H9 (cell line): ENCODE results near the gene ALDH1L1. TPM values are rescaled to one million over a fixed set of nuclear protein-coding genes. Genes with fewer than 3 reads are reported as not detected.
A peak's percentile ranks its signal among the peaks of the same experiment; 100 is the strongest.

ENCODE experiments used
- DNase-seq: peaks from one replicate; pipeline ENCODE4 v3.0.0-alpha.2; 2017
- H2AFZ ChIP-seq: one replicate; pipeline ENCODE4 v1.6.1; 2013; ENCODE audit warnings: mild to moderate bottlenecking, low read length, control low read depth, moderate library complexity
- H2AK5ac ChIP-seq: 2 replicates; pipeline ENCODE4 v1.6.1; 2013; ENCODE audit warnings: low read length, control low read depth, mixed read lengths; ENCODE audit not compliant: insufficient read length
- H2BK120ac ChIP-seq: one replicate; pipeline ENCODE4 v1.6.1; 2013; ENCODE audit warnings: low read depth, mild to moderate bottlenecking, low read length, control low read depth, inconsistent platforms; ENCODE audit not compliant: poor library complexity, severe bottlenecking
- H2BK12ac ChIP-seq: 2 replicates; pipeline ENCODE4 v1.6.1; 2013; ENCODE audit warnings: low read length, control low read depth, mixed read lengths, low read depth; ENCODE audit not compliant: insufficient read length
- H2BK15ac ChIP-seq: 2 replicates; pipeline ENCODE4 v1.6.1; 2013; ENCODE audit warnings: low read depth, low read length, control low read depth
- H2BK20ac ChIP-seq: one replicate; pipeline ENCODE4 v1.6.1; 2013; ENCODE audit warnings: low read depth, mild to moderate bottlenecking, low read length, control low read depth, inconsistent platforms; ENCODE audit not compliant: poor library complexity, severe bottlenecking
- H2BK5ac ChIP-seq: 2 replicates; pipeline ENCODE4 v1.6.1; 2013; ENCODE audit warnings: low read length, control low read depth, mixed read lengths; ENCODE audit not compliant: insufficient read length
- H3K14ac ChIP-seq: 2 replicates; pipeline ENCODE4 v1.6.1; 2013; ENCODE audit warnings: low read length, control low read depth; ENCODE audit not compliant: insufficient read depth
- H3K18ac ChIP-seq: 2 replicates; pipeline ENCODE4 v1.6.1; 2013; ENCODE audit warnings: low read depth, mild to moderate bottlenecking, mixed read lengths, low read length, control low read depth; ENCODE audit not compliant: insufficient read length
- H3K23ac ChIP-seq: 2 replicates; pipeline ENCODE4 v1.6.1; 2013; ENCODE audit warnings: low read length, control low read depth, mixed read lengths, low read depth; ENCODE audit not compliant: insufficient read length
- H3K23me2 ChIP-seq: 2 replicates; pipeline ENCODE4 v1.6.1; 2013; ENCODE audit warnings: low read depth, mild to moderate bottlenecking, mixed read lengths, low read length, control low read depth; ENCODE audit not compliant: insufficient read length, poor library complexity, severe bottlenecking
- H3K27ac ChIP-seq: 2 replicates; pipeline ENCODE4 v1.5.1; 2013; ENCODE audit warnings: low read length, control low read depth, mixed read lengths, low read depth; ENCODE audit not compliant: insufficient read length
- H3K27me3 ChIP-seq: 2 replicates; pipeline ENCODE4 v1.6.1; 2013; ENCODE audit warnings: low read length, control low read depth, inconsistent platforms; ENCODE audit not compliant: insufficient read depth
- H3K4ac ChIP-seq: 2 replicates; pipeline ENCODE4 v1.6.1; 2013; ENCODE audit warnings: low read depth, mild to moderate bottlenecking, control low read depth, inconsistent platforms, low read length, moderate library complexity
- H3K4me1 ChIP-seq: 2 replicates; pipeline ENCODE4 v1.6.1; 2013; ENCODE audit warnings: low read length, control low read depth, inconsistent platforms; ENCODE audit not compliant: insufficient read depth
- H3K4me2 ChIP-seq: 2 replicates; pipeline ENCODE4 v1.6.1; 2013; ENCODE audit warnings: low read length, control low read depth, mixed read lengths; ENCODE audit not compliant: insufficient read length, insufficient read depth
- H3K56ac ChIP-seq: 2 replicates; pipeline ENCODE4 v1.6.1; 2013; ENCODE audit warnings: low read depth, mild to moderate bottlenecking, mixed read lengths, low read length, control low read depth; ENCODE audit not compliant: insufficient read length
- H3K79me1 ChIP-seq: 2 replicates; pipeline ENCODE4 v1.6.1; 2013; ENCODE audit warnings: low read depth, mild to moderate bottlenecking, moderate library complexity, low read length, control low read depth, inconsistent platforms; ENCODE audit not compliant: insufficient read depth, poor library complexity, severe bottlenecking
- H3K79me2 ChIP-seq: 2 replicates; pipeline ENCODE4 v1.6.1; 2013; ENCODE audit warnings: low read length, control low read depth, inconsistent platforms; ENCODE audit not compliant: insufficient read depth
- H3K9ac ChIP-seq: 2 replicates; pipeline ENCODE4 v1.6.1; 2013; ENCODE audit warnings: low read length, control low read depth, mixed read lengths; ENCODE audit not compliant: insufficient read length; ENCODE audit errors: extremely low read depth
- H3K9me3 ChIP-seq: one replicate; pipeline ENCODE4 v1.6.1; 2013; ENCODE audit warnings: low read depth, low read length, inconsistent platforms; ENCODE audit not compliant: control insufficient read depth
- H3T11ph ChIP-seq: one replicate; pipeline ENCODE4 v1.6.1; 2013; ENCODE audit warnings: mild to moderate bottlenecking, low read length, control low read depth, inconsistent platforms
- H4K20me1 ChIP-seq: one replicate; pipeline ENCODE4 v1.6.1; 2013; ENCODE audit not compliant: control insufficient read depth, insufficient read length, insufficient read depth
- H4K5ac ChIP-seq: 2 replicates; pipeline ENCODE4 v1.6.1; 2013; ENCODE audit warnings: low read depth, mild to moderate bottlenecking, mixed read lengths, low read length, control low read depth; ENCODE audit not compliant: insufficient read length
- H4K8ac ChIP-seq: replicated peaks from 2 replicates; pipeline ENCODE4 v1.6.1; 2013; ENCODE audit warnings: low read length, control low read depth, mixed read lengths, low read depth; ENCODE audit not compliant: insufficient read length
- H4K91ac ChIP-seq: 2 replicates; pipeline ENCODE4 v1.6.1; 2013; ENCODE audit warnings: low read depth, mild to moderate bottlenecking, moderate library complexity, mixed read lengths, low read length, control low read depth; ENCODE audit not compliant: insufficient read length
- H3K27ac Mint-ChIP-seq, 3 experiments: 2 replicates in 2 of 3; 3 replicates in 1 of 3; pipeline ENCODE4 v1.8.0; 2020 to 2021; ENCODE audit warnings: mixed read lengths in 3 of 3, mild to moderate bottlenecking in 1 of 3, moderate library complexity in 1 of 3
- H3K27me3 Mint-ChIP-seq: 2 replicates; pipeline ENCODE4 v1.8.0; 2021; ENCODE audit warnings: low read depth, mild to moderate bottlenecking, moderate library complexity, mixed read lengths
- H3K36me3 Mint-ChIP-seq, 3 experiments: 2 replicates in 2 of 3; 3 replicates in 1 of 3; pipeline ENCODE4 v1.8.0; 2020 to 2021; ENCODE audit warnings: low read depth in 3 of 3, mixed read lengths in 3 of 3; ENCODE audit not compliant: insufficient read depth in 1 of 3
- H3K4me1 Mint-ChIP-seq, 2 experiments: 2 replicates each; pipeline ENCODE4 v1.8.0; 2020; ENCODE audit warnings: mixed read lengths in 2 of 2
- H3K4me3 Mint-ChIP-seq, 2 experiments: 2 replicates in 1 of 2; 3 replicates in 1 of 2; pipeline ENCODE4 v1.8.0; 2020 to 2021; ENCODE audit warnings: mild to moderate bottlenecking in 2 of 2, mixed read lengths in 2 of 2, moderate library complexity in 1 of 2
- H3K9me3 Mint-ChIP-seq, 2 experiments: 2 replicates in 1 of 2; 3 replicates in 1 of 2; pipeline ENCODE4 v1.8.0; 2020; ENCODE audit warnings: mild to moderate bottlenecking in 2 of 2, mixed read lengths in 2 of 2, moderate library complexity in 1 of 2
- WGBS: extraction: QIAGEN DNeasy Blood & Tissue Kit; methylation state at CpG from one replicate; pipeline ENCODE4 v1.1.7; 2013; ENCODE audit warnings: missing lambda C conversion rate, low lambda C conversion rate, mixed read lengths; ENCODE audit not compliant: insufficient read length; ENCODE audit errors: extremely low coverage; 5-methylcytosine and 5-hydroxymethylcytosine counted together
- total RNA-seq: library from RNA; stranded (reverse); gene quantifications from 2 replicates; pipeline ENCODE4 v1.2.1, GENCODE V29; 2021
- TF ChIP-seq, protein P1 (sequence below): fragments of 200-600 bp; sonication (generic); conservative IDR thresholded peaks from 3 replicates; pipeline ENCODE4 v1.8.0; 2021; ENCODE audit warnings: antibody characterized with exemption, mild to moderate bottlenecking

ALDH1L1 gene
- total RNA-seq, 1 experiment from 2014 or later, result 0.90 TPM

DNA sequence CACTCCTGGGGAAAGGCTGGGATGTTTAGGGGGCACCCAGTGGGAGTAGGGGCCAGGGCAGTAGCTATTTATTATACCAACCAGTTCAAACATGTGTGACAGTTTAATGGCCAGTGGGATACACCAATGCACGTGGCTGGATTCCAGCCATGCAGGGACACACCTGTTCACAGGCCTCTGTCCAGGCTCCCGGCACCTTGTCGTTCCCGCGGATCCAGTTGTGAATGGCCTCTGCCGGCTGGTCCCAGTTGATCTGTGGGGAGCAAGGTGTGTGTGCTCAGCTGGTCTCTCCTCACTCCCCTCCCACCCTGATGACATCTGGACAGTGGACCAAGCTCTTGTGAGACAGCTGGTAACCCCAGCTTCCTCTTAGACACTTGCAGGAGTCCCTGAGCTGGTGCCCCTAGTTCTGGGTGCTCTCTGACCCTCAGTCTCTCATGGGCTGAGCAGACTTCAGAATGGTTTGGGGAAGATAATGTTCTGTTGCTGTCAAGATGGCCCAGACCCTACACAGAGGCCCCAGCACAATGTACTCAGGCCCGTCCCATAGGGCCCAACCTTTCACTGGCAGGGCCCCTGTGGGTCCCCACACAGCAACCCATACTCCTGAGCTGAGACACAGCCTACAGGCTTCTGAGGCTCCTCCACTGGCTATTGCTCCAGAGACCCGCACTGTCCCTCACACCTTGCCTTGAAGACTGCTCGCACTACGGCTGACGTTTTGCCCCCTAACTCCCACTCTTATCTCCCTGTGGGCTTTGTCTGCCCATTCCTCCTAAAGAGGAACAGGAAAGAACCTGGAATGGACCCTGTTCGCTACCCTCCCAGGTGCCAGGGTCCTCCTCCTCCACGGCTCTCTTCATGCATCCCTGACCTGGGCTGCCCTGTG lies 25.8 kb downstream of the ALDH1L1 start:
- no peak overlapping the region for H2BK12ac ChIP-seq
- no peaks in the 10 kb centered on the region for H4K20me1 ChIP-seq
- no peak overlapping the region for H2AK5ac ChIP-seq
- H3K27me3 Mint-ChIP-seq, result peaks cover 9% of the 10 kb centered on the region
- no peak for DNase-seq
- peak overlapping the region in 1 of 3 experiments; percentile 94; a peak in 2 of 7 replicates for H3K27ac Mint-ChIP-seq
- H3K27ac ChIP-seq, result no peak overlapping the region
- H3K56ac ChIP-seq, result no peak overlapping the region
- H2BK5ac ChIP-seq, result no peak overlapping the region
- no peaks in the 10 kb centered on the region for H3K79me2 ChIP-seq
- H3T11ph ChIP-seq, result no peak overlapping the region
- no peaks in the 10 kb centered on the region for H3K27me3 ChIP-seq
- H3K4me2 ChIP-seq, result no peak overlapping the region
- H4K5ac ChIP-seq, result no peak overlapping the region
- no peak overlapping the region for H2AFZ ChIP-seq
- no peaks in the 10 kb centered on the region; a peak in 1 of 5 replicates for H3K9me3 Mint-ChIP-seq
- H3K4ac ChIP-seq, result no peak overlapping the region
- no peak overlapping the region for H3K14ac ChIP-seq
- no CpG with 5 or more reads among the region's 13 CpGs for WGBS
- TF ChIP-seq, protein P1, sequence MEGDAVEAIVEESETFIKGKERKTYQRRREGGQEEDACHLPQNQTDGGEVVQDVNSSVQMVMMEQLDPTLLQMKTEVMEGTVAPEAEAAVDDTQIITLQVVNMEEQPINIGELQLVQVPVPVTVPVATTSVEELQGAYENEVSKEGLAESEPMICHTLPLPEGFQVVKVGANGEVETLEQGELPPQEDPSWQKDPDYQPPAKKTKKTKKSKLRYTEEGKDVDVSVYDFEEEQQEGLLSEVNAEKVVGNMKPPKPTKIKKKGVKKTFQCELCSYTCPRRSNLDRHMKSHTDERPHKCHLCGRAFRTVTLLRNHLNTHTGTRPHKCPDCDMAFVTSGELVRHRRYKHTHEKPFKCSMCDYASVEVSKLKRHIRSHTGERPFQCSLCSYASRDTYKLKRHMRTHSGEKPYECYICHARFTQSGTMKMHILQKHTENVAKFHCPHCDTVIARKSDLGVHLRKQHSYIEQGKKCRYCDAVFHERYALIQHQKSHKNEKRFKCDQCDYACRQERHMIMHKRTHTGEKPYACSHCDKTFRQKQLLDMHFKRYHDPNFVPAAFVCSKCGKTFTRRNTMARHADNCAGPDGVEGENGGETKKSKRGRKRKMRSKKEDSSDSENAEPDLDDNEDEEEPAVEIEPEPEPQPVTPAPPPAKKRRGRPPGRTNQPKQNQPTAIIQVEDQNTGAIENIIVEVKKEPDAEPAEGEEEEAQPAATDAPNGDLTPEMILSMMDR, result no peak
- no peak overlapping the region for H4K91ac ChIP-seq
- no peak overlapping the region for H2BK120ac ChIP-seq
- H2BK15ac ChIP-seq, result no peak overlapping the region
- H4K8ac ChIP-seq, result no peak overlapping the region
- H3K9ac ChIP-seq, result no peak overlapping the region
- no peaks in the 10 kb centered on the region for H3K23me2 ChIP-seq
- H3K4me1 ChIP-seq, result no peaks in the 10 kb centered on the region
- H3K79me1 ChIP-seq, result no peaks in the 10 kb centered on the region
- peaks cover 0 to 5% (median 2%) of the 10 kb centered on the region in 3 experiments; a peak in 2 of 7 replicates for H3K36me3 Mint-ChIP-seq
- H3K23ac ChIP-seq, result no peak overlapping the region
- no peak overlapping the region for H3K18ac ChIP-seq
- H3K4me1 Mint-ChIP-seq, result 0 out of 4 replicates have a peak, but pooled peaks cover 0 to 6% of the 10 kb centered on the region in 2 experiments
- H2BK20ac ChIP-seq, result no peak overlapping the region
- H3K4me3 Mint-ChIP-seq, result no peak overlapping the region
- no peaks in the 10 kb centered on the region for H3K9me3 ChIP-seq
